Naive thymus-derived CD8-positive, alpha-beta T cell (primary cell): ENCODE data around the gene GJE1. TPM values are rescaled to one million over a fixed set of nuclear protein-coding genes. Genes with fewer than 3 reads are reported as not detected.
A peak's percentile ranks its signal among the peaks of the same experiment; 100 is the strongest.

Experiments
- ATAC-seq, 2 donors: fragments of 150-1000 bp; cut with Tn5 transposase in 1 of 2; sonication (Bioruptor Pico), chemical (Tn5 transposase) in 1 of 2; 1 replicate in 1 of 2; 2 replicates in 1 of 2; pipeline ENCODE4 v1.10.0; 2021; ENCODE audit warnings: mild to moderate bottlenecking in 2 of 2, moderate library complexity in 2 of 2
- POLR2A ChIA-PET: fragments of 350-600 bp; sonication (Branson Sonifier 250); formaldehyde crosslinking; loops from one replicate; lab custom pipeline; 2021; ENCODE audit warnings: antibody characterized with exemption; lab: Charles Lee
- DNase-seq, 10 donors: peaks; one replicate each; pipeline versions ENCODE4 v3.0.0 to v3.0.0-alpha.2; 2020 to 2022
- H3K27ac Mint-ChIP-seq, 10 donors: one replicate each; pipeline ENCODE4 v1.8.0; 2020 to 2022; ENCODE audit warnings: mild to moderate bottlenecking in 10 of 10, mixed read lengths in 10 of 10, moderate library complexity in 4 of 10, inconsistent platforms in 1 of 10
- H3K27me3 Mint-ChIP-seq, 5 donors: one replicate each; pipeline ENCODE4 v1.8.0; 2021 to 2022; ENCODE audit warnings: mixed read lengths in 5 of 5
- H3K36me3 Mint-ChIP-seq, 3 donors: one replicate each; pipeline ENCODE4 v1.8.0; 2020 to 2022; ENCODE audit warnings: mixed read lengths in 3 of 3, mild to moderate bottlenecking in 2 of 3, inconsistent platforms in 1 of 3
- H3K4me1 Mint-ChIP-seq, 4 donors: one replicate each; pipeline ENCODE4 v1.8.0; 2021 to 2022; ENCODE audit warnings: mixed read lengths in 4 of 4
- H3K4me3 Mint-ChIP-seq, 10 donors: one replicate each; pipeline ENCODE4 v1.8.0; 2020 to 2022; ENCODE audit warnings: mild to moderate bottlenecking in 10 of 10, mixed read lengths in 10 of 10, moderate library complexity in 6 of 10, inconsistent platforms in 1 of 10
- H3K9me3 Mint-ChIP-seq, 9 donors: one replicate each; pipeline ENCODE4 v1.8.0; 2020 to 2022; ENCODE audit warnings: mixed read lengths in 9 of 9, mild to moderate bottlenecking in 3 of 9, inconsistent platforms in 1 of 9, moderate library complexity in 1 of 9
- polyA plus RNA-seq, 3 donors: library from polyadenylated mRNA; unstranded; fragments of 300-500 nt; fragmentation: Illumina TruSeq; gene quantifications; one replicate each; pipeline ENCODE4 v1.2.3, GENCODE V29; 2021
- total RNA-seq, 8 experiments: library from RNA in 2 of 8; stranded (reverse) in 2 of 8; gene quantifications; one replicate each; pipeline ENCODE4 v1.2.3 and lab custom pipeline; 2021 to 2026

Gene GJE1
- total and polyA plus RNA-seq, 5 experiments from 2014 or later, result not detected

DNA sequence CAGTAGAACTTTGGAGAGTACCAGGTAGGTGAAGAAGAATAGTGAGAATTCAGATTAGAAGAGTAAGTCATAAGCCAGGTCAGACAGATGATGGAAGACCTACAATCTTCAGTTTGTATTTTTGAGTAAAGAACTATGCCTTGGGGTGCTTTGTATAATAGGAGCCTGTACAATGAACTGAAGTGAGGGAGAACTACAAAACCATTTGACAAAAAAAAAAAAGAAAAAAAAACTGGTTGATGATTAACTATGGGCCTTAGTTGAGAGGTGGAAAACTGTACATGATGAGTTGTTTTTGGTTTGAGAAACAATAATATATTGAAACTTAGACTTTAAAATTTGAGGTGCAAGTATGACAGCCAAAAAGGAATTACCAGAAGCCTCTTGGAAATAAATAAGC, 40.0 kb downstream of the GJE1 start:
- no peaks in the 10 kb centered on the region for H3K27me3 Mint-ChIP-seq
- POLR2A ChIA-PET, result no interaction called here
- peaks cover 46 to 89% (median 62%) of the 10 kb centered on the region in 3 donors for H3K36me3 Mint-ChIP-seq
- DNase-seq (no peak), ATAC-seq (no peak)
- H3K4me3 Mint-ChIP-seq, result no peak overlapping the region
- peak overlapping the region in 2 of 10 donors; percentile 2 to 26 for H3K27ac Mint-ChIP-seq
- H3K4me1 Mint-ChIP-seq, result peaks cover 0 to 9% (median 3%) of the 10 kb centered on the region in 4 donors
- H3K9me3 Mint-ChIP-seq, result peaks cover 6 to 17% (median 9%) of the 10 kb centered on the region in 9 donors

- no peak overlapping the region for H3K4me3 Mint-ChIP-seq
- POLR2A ChIA-PET, result no interaction called here
- no peak for ATAC-seq
Measured at GRCh38 chr6:142173980-142174379, 41.3 kb downstream of the GJE1 start.

GRCh38 chr6:142174703-142175102, 42.0 kb downstream of the GJE1 start:
- Mint-ChIP-seq H3K4me3 (no peak overlapping the region), H3K27me3 (no peaks in the 10 kb centered on the region), H3K9me3 (peaks cover 7 to 24% (median 14%) of the 10 kb centered on the region in 9 donors), H3K36me3 (peaks cover 53 to 90% (median 71%) of the 10 kb centered on the region in 3 donors), H3K4me1 (peaks cover 0 to 9% (median 2%) of the 10 kb centered on the region in 4 donors), H3K27ac (peak overlapping the region in 2 of 10 donors; percentile 22 to 75)
- POLR2A ChIA-PET, result no interaction called here
- DNase-seq (no peak), ATAC-seq (no peak)

More at GRCh38 chr6:142173980-142174379, 41.3 kb downstream of the GJE1 start:
- DNase-seq, result no peak
- Mint-ChIP-seq H3K27me3 (no peaks in the 10 kb centered on the region), H3K4me1 (peaks cover 0 to 9% (median 2%) of the 10 kb centered on the region in 4 donors), H3K27ac (no peak overlapping the region), H3K36me3 (peaks cover 53 to 87% (median 65%) of the 10 kb centered on the region in 3 donors), H3K9me3 (peaks cover 7 to 24% (median 14%) of the 10 kb centered on the region in 9 donors)

GRCh38 chr6:142178129-142178528, 45.4 kb downstream of the GJE1 start:
- POLR2A ChIA-PET, result interaction anchor here (0.7 kb wide), 1 partner anchor 10 kb away, joined by 3 read pairs; no protein-coding TSS in a partner anchor
- Mint-ChIP-seq H3K27ac (no peak overlapping the region), H3K36me3 (peaks cover 47 to 77% (median 62%) of the 10 kb centered on the region in 3 donors), H3K9me3 (peaks cover 7 to 24% (median 14%) of the 10 kb centered on the region in 9 donors), H3K4me1 (peaks cover 4 to 16% (median 14%) of the 10 kb centered on the region in 4 donors), H3K4me3 (no peak overlapping the region), H3K27me3 (no peaks in the 10 kb centered on the region)
- DNase-seq, result no peak
- no peak for ATAC-seq

GRCh38 chr6:142182004-142182403, 49.3 kb downstream of the GJE1 start:
- ATAC-seq (no peak), DNase-seq (no peak)
- peaks cover 4 to 14% (median 12%) of the 10 kb centered on the region in 9 donors for H3K9me3 Mint-ChIP-seq
- H3K4me3 Mint-ChIP-seq, result no peak overlapping the region
- POLR2A ChIA-PET, result no interaction called here
- peaks cover 18 to 41% (median 28%) of the 10 kb centered on the region in 3 donors for H3K36me3 Mint-ChIP-seq
- peaks cover 10 to 33% (median 18%) of the 10 kb centered on the region in 4 donors for H3K4me1 Mint-ChIP-seq
- H3K27ac Mint-ChIP-seq, result peak overlapping the region in 5 of 10 donors; percentile 2 to 31 (median 19)
- no peaks in the 10 kb centered on the region for H3K27me3 Mint-ChIP-seq

DNA sequence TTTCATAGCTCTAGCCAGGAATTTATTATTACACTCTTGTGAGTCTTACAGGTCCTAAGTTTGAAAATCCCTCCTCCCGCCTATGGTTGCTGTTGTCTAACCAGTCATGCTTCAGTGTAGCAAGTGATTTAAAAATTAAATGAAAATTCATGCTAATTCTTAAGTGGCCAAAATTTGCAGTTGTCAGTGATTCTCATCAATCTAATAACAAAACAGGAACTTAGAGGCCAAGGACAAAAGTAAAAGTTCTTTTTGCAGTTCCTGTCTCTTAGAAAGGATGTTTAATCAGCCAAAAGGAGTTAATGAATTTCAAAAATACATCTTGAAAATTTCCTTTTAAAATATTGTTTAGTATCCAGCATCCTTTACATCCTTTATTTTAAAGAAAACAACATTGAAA, 50.6 kb downstream of the GJE1 start:
- Mint-ChIP-seq H3K4me3 (no peak overlapping the region), H3K36me3 (peaks cover 4 to 29% (median 15%) of the 10 kb centered on the region in 3 donors)

DNA sequence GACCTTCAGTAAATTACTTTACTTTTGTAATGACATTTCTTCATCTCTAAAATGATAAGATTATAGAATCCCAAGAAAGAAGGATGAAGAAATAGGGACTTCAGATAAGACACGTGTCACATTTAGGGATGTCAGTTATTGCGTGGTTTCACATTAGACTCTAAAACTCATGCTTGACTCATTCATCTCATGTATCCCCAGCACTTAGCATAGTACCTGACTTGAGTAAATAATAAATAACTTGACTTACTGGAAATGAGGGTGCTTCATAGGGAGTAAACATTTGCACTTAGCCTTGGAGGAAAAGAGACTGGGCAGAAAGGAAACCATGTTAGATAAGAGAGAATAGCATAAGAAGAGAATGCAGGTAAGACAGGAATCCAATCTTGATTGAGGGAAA, 51.6 kb downstream of the GJE1 start:
- H3K27ac Mint-ChIP-seq, result peak overlapping the region in 1 of 10 donors; percentile 14

More for the DNA sequence above, 50.6 kb downstream of the GJE1 start:
- H3K9me3 Mint-ChIP-seq, result peaks cover 0 to 2% (median 0%) of the 10 kb centered on the region in 9 donors
- no peak overlapping the region for H3K27ac Mint-ChIP-seq
- POLR2A ChIA-PET, result no interaction called here
- DNase-seq (no peak), ATAC-seq (no peak)
- peaks cover 10 to 33% (median 18%) of the 10 kb centered on the region in 4 donors for H3K4me1 Mint-ChIP-seq
- no peaks in the 10 kb centered on the region for H3K27me3 Mint-ChIP-seq

More for the DNA sequence above, 51.6 kb downstream of the GJE1 start:
- Mint-ChIP-seq H3K27me3 (no peaks in the 10 kb centered on the region), H3K4me1 (peaks cover 10 to 33% (median 19%) of the 10 kb centered on the region in 4 donors), H3K4me3 (no peak overlapping the region), H3K36me3 (peaks cover 4 to 28% (median 11%) of the 10 kb centered on the region in 3 donors), H3K9me3 (no peaks in the 10 kb centered on the region)
- DNase-seq, result no peak
- POLR2A ChIA-PET, result no interaction called here
- ATAC-seq, result no peak

Other genes starting within 250 kb of the GJE1 start
- gene NMBR, start 14.2 kb downstream of the GJE1 start, total RNA-seq, result not detected
- not detected for gene NMBR, start 14.2 kb downstream of the GJE1 start, polyA plus RNA-seq
- 10 to 100 TPM; 31.9 to 33.5 TPM for gene VTA1, start 14.3 kb downstream of the GJE1 start, total RNA-seq
- 10 to 100 TPM; 40.0 to 86.2 (median 54.8) TPM for gene VTA1, start 14.3 kb downstream of the GJE1 start, polyA plus RNA-seq
- 1 to 10 TPM; 2.4 to 2.5 TPM for gene ADGRG6, start 169.1 kb downstream of the GJE1 start, total RNA-seq
- 1 to 10 TPM in 1 of 3 donors, under 1 TPM in 1, not detected in 1; 0.73 to 1.7 TPM for gene ADGRG6, start 169.1 kb downstream of the GJE1 start, polyA plus RNA-seq